Activated CD8-positive, alpha-beta memory T cell treated with anti-CD3 and anti-CD28 coated beads, Interleukin-2, amount 50 U/mL, for 48 hours (primary cell): ENCODE data around the gene VNN1.

Experiments
- DNase-seq: peaks from one replicate; pipeline ENCODE4 v3.0.0-alpha.2; 2020

Gene VNN1, protein sequence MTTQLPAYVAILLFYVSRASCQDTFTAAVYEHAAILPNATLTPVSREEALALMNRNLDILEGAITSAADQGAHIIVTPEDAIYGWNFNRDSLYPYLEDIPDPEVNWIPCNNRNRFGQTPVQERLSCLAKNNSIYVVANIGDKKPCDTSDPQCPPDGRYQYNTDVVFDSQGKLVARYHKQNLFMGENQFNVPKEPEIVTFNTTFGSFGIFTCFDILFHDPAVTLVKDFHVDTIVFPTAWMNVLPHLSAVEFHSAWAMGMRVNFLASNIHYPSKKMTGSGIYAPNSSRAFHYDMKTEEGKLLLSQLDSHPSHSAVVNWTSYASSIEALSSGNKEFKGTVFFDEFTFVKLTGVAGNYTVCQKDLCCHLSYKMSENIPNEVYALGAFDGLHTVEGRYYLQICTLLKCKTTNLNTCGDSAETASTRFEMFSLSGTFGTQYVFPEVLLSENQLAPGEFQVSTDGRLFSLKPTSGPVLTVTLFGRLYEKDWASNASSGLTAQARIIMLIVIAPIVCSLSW

DNA sequence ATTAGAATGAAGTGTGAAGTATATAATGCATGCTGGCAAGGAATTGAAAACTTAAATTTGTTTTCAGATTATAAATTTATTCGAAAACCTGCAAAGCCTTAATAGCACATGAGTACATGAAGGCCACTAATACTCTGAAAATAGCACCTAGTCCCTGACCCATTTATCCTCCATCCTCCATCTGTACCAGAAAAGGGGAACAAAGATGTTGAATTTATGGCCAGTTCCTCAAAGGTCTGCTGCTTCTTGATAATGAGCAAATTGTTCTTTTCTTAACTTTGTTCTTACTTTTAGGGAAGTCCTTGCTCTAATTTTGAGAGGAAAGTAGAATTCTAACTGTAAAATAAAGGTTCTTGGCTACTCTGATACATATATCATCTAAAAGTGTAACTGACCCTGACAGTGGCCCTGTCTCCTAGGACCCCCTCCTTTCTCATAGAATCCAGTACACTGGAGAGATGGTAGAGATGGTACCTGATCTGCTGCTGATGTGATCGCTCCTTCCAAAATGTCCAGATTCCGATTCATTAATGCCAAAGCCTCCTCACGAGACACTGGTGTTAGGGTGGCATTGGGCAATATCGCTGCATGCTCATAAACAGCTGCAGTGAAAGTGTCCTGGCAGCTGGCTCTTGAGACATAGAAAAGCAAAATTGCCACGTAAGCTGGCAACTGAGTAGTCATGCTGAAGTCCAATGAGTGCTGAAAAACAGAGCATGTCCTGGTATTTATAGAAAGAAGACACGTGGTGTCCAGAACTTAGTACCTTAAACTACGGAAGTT lies at the start of gene VNN1:
Gene VNN1 (minus strand): TSS at position 704 of the 783 bp plus-strand sequence. CDS start 20 bp downstream, at position 684.
- DNase-seq: no peak

GRCh38 chr6:132763269-132763668 lies 49.4 kb upstream of the VNN1 start:
- DNase-seq: peak; percentile 58

DNA sequence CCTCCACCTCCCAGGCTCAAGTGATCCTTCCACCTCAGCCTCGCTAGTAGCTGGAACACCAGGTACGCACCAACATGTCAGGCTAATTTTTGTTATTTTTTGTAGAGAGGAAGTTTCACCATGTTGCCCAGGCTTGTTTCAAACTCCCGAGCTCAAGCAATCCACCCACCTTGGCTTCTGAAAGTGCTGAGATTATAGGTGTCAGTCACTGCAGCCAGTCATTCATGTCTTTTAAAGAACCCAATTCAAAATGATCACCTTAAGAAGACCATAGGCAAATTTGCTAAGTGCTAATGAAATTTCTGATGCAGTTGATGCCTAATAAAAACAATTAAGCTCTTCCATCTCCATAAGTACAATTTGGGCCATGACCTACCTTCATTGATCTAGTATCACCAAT lies 46.4 kb upstream of the VNN1 start:
- DNase-seq: no peak

DNA sequence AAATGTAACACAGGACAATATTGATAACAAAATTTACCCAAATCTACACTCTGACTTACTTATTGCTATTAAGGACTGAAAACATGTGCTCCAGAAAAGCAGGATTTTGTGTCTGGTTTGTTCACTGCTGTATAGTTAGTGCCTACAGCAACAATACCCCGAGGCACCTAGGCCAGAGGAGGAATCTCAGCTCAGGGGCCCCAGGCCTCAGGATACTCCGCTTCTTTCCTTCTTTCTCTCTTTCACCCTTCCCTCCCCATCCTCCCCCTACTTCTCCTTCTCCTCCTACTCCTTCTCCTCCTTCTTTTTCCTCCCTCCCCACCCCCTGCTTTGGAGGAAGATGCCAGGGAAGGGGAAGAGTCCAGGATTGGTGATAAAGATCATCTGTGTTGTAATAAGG lies 44.8 kb upstream of the VNN1 start:
- DNase-seq: no peak

- no peak for DNase-seq
Measured at GRCh38 chr6:132752255-132752654, 38.4 kb upstream of the VNN1 start.

DNA sequence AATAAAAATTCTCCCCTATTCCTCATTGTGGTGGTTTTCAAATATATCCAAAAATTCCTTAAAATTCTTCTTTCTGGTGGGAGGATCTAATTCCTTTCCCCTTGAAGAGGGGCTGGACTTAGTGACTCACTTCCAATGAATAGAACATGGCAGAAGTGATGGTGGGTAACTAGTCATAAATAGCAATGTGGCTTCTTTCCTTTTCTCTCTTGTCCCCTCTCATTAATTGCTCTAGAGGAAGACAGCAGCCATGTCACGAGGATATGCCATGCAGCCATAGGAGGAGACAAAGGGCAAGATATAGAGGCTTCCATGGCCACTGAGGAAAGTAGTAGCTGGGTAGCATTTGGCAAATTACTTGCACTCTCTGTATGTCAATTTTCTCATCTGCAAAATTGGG lies 38.0 kb upstream of the VNN1 start:
- DNase-seq: no peak

DNA sequence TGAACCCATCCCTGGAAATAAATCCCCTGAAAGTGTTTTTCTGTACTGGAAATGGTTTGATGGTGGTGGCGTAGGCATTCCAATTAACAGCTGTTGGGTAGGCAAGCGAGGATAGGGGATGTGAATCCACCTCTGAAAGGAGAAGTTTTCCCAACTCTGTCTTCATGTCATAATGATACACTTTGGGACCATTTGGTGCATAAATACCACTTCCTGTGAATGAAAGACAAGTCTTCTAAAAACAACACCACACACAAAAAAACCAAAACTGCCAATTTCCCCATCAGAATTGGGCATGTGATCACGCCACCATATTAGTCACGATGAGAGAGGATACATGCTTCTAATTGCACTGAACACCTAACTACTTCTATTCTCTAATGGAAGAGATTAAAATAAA lies 37.5 kb upstream of the VNN1 start:
- no peak for DNase-seq

DNA sequence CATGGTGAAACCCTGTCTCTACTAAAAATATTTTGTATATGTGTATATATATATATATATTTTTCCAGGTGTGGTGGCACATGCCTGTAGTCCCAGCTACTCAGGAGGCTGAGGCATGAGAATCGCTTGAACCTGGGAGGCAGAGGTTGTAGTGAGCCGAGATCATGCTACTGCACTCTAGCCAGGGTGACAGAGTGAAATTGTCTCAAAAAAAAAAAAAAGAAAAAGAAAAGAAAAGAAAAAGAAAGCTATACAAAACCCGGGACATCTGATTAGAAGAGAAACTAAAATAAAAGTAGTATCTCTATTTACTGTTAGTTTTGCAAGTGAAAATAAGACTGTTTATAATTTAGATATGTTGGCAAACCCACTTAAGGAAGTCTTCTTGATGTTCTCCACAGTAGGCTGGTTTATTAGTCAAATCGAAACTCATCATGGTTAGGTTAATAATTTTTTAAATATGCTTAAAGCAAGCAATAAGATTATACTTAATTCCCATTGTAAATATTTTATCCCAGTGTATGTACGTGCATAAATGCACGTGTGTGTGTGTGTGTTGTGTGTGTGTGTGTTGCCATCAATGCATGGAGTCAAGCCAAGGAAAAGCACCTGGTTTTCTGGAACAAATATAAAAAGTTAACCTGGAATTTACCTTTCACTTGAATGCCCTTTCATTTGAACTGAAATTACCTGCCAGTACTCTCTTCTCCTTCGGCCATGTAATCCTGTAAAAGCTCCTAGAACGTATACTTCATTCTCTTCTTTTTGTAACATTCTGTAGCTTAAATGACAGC lies 36.8 kb upstream of the VNN1 start:
- no peak for DNase-seq

GRCh38 chr6:132749111-132749510 lies 35.3 kb upstream of the VNN1 start:
- DNase-seq: no peak

DNA sequence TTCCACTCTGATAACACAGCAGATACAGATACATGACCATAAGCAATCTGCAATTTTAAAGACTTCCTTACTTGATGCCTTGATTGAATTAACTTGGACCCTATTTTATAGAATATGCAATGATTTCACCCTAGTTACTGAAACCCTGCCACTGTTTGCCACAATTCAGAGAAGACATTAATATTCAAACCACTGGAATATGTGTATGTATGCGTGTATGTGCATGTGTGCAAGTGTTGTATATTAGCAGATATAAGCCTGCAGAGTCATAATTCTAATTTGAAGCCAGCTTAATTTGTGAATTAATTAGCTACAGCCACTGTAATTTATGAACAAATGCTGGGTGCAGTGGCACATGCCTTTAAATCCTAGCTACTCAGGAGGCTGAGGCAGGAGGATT lies 34.6 kb upstream of the VNN1 start:
- DNase-seq: no peak

- no peak for DNase-seq
Measured at GRCh38 chr6:132746048-132746447, 32.2 kb upstream of the VNN1 start.

- no peak for DNase-seq
Measured at GRCh38 chr6:132742495-132742894, 28.6 kb upstream of the VNN1 start.

DNA sequence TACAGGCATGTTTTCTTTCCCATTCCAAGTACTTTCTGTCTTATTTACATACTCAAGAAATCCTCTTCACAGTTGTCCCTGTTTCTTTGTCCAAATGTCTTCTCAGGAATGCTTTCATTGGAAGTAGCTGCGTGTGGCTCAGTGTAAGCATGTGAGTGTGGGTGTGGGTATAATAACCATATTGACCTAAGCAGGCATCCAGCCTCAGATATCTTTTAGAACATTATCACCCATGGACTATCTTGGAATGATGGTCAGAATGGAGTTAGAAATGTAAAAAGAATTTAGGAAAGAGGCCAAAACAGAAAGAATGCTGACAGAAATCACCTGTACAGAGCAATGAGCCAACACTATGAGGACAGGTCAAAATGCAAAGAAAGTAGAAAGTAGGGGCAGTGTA lies 27.4 kb upstream of the VNN1 start:
- no peak for DNase-seq

GRCh38 chr6:132736239-132736638 lies 22.4 kb upstream of the VNN1 start:
- no peak for DNase-seq

GRCh38 chr6:132734694-132735236 lies 20.9 kb upstream of the VNN1 start:
- no peak for DNase-seq

GRCh38 chr6:132733814-132734213 lies 20.0 kb upstream of the VNN1 start:
- no peak for DNase-seq

DNA sequence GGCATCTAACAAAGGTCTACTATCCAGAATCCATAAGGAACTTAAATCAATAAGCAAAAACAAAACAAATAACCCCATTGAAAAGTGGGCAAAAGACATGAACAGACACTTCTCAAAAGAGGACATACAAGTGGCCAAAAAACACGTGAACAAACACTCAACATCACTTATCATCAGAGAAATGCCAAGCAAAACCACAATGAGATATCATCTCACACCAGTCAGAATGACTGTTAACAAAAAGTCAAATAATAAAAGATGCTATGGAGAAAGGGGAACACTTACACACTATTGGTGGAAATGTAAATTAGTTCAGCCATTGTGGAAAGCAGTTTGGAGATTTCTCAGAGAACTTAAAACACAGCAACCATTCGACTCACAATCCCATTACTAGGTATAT lies 19.4 kb upstream of the VNN1 start:
- no peak for DNase-seq

GRCh38 chr6:132731086-132731485 lies 17.2 kb upstream of the VNN1 start:
- DNase-seq: no peak

GRCh38 chr6:132730560-132730959 lies 16.7 kb upstream of the VNN1 start:
- no peak for DNase-seq

DNA sequence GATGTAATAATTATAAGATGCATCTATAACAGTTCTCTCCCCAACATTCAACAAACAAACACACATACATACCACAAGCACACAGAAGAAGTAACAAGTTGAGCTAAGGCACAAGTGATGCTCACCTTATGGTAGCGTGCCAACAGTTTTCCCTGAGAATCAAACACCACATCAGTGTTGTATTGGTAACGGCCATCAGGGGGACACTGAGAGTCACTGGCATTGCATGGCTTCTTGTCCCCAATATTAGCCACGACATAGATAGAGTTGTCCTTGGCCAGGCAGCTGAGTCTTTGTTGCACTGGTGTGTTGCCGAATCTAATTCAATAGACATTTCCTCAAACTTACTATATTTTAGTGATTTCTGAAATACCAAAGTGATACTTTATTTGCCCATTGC lies 14.8 kb upstream of the VNN1 start:
- DNase-seq: no peak

- DNase-seq: no peak
Measured at GRCh38 chr6:132726608-132726975, 12.7 kb upstream of the VNN1 start.

GRCh38 chr6:132725947-132726607 lies 12.2 kb upstream of the VNN1 start:
- DNase-seq: no peak
